Renal cortex interstitium (tissue), 11 donors: ENCODE measurements around the gene TSSK6. TPM values are rescaled to one million over a fixed set of nuclear protein-coding genes. Genes with fewer than 3 reads are reported as not detected.

Source experiments
- DNase-seq, 11 donors: peaks; one replicate each; pipeline ENCODE4 v3.0.0-alpha.2; 2013; ENCODE audit warnings: low read depth in 9 of 11, low spot score in 4 of 11; ENCODE audit errors: extremely low read depth in 1 of 11
- polyA plus RNA-seq, 3 donors: library from polyadenylated mRNA; unstranded; fragments of 120-200 nt; gene quantifications; one replicate each; pipeline ENCODE4 v1.2.1, GENCODE V29; 2013; ENCODE audit not compliant: insufficient read length in 3 of 3

Gene TSSK6
- polyA plus RNA-seq, 3 donors = 0.59 to 1.4 (median 1.3) TPM

DNA sequence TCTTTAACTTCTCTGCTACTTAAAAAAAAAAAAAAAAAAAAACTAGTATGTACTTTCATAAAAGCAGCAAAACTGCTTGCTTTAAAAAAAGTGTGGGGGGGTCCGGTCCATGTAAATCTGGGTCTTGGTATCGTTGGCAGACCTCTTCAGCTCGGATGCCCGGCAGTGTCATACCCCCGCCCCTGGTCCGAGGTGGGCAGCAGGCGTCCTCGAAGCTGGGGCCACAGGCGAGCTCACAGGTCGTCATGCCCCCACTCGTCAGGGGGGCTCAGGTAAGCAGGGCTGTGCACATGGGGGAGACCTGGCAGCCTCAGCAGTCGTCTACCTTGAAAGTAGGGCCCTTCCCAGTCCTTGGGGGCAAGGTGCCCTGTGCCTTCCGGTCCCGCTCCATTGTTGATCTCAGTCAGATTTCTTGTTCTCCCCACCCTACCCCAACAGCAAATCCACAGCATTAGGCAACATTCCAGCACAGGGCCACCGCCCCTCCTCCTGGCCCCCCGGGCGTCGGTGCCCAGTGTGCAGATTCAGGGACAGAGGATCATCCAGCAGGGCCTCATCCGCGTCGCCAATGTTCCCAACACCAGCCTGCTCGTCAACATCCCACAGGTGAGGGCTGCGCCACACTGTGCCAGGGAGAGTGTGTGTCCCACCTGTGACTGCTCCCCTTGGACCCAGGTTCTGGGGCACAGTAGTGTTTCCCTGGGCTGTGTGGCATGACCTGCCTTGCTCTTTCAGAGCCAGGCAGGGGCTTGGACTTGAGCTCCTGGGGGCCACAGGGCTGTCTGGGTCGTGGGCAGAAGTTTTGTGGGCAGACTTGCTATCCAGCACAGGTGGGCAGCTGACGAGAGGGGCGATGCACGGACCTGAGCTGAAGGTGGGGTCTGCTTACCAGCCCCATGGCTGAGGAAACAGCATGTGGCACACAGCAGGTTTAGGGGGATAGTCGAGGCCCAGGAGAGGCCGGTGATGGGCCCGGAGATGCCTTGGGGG is 19.4 kb downstream of the TSSK6 start:
- no peak for DNase-seq

DNA sequence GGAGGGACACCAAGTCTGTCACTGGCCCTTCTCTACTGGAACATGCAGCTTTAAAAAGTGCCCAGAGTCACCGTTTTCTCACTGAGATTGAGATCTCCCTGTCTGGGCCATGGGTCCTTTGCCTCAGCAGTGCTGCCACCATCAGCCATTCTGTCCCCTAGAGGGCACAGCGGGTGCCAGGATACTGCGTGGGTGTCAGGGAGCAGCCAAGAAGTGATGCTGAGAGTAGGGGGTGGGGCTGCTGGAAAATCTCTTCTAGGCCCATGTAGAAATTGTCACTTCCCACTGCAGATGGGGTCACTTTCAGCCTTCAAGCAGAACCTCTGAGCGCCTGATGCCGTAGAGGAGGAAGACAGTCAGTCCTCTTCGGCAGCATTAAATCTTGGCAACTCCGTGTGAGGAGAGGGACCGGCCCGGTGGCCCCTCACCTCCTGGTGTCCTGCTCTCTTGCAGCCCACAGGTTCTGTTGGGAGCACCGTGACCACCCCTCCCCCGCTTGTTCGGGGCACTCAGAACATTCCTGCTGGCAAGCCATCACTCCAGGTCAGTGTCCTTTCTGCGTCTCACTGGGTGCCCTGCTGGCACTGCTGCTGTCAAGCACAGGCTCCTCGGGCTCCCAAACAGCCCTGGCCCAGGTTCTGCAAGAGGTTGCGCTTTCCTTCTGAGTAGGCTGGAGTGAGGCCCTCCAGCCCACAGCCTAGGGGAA is 21.4 kb downstream of the TSSK6 start:
- DNase-seq = no peak

DNA sequence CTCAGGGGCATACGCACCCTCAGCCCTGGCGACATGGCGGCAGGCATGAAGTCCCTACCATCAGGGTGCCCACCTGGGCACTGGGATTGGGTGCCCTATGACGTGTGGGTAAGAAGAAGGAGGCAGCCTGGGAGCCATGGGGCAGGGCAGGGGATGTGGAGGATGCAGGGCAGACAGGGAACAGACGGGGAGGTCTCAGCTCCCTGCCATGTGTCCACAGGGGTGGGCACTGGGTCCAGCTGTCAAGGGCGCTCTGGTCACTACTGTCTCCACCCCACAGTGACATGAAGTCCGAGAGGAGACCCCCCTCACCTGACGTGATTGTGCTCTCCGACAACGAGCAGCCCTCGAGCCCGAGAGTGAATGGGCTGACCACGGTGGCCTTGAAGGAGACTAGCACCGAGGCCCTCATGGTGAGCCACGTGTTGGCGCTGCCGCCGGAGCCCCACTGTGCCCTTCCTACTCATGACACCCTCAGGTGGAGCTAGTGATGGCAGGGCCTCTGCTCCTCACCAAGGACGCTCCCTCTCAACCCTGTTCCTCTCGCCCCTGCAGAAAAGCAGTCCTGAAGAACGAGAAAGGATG is 23.2 kb downstream of the TSSK6 start:
- no peak for DNase-seq

DNA sequence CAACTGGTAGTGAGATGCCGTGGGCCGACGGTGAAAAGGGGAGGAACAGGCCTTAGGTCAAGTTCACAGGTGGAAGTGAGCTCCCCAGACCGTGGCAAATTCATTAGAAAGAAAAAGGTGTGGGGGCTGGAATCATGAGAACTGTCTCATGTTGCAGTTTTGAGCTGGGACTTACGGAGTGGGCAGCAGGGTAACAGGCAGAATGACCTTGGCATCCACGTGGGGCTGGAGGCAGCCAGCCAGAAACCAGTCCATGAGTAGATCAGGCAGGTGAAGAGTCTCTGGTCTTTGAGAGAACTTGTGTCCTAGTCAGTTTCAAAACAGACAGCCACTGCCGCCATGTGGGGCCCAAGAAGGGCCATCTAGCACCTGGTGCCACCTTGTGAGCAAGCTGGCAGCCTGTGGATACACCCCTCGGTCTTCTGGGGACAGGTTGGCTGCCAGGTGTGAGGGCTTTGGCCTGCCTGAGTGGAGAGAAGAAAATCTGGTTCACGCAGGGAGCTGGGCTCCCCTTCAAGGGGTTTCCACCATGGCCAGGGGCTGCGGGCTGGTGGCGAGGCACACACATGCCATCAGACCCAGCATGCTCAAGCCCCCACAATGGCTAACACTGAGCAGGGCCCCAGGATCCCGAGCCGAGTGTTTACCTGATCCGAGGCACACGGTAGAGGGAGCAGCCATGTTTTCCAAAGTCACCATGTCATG is 23.9 kb downstream of the TSSK6 start:
- DNase-seq = no peak

DNA sequence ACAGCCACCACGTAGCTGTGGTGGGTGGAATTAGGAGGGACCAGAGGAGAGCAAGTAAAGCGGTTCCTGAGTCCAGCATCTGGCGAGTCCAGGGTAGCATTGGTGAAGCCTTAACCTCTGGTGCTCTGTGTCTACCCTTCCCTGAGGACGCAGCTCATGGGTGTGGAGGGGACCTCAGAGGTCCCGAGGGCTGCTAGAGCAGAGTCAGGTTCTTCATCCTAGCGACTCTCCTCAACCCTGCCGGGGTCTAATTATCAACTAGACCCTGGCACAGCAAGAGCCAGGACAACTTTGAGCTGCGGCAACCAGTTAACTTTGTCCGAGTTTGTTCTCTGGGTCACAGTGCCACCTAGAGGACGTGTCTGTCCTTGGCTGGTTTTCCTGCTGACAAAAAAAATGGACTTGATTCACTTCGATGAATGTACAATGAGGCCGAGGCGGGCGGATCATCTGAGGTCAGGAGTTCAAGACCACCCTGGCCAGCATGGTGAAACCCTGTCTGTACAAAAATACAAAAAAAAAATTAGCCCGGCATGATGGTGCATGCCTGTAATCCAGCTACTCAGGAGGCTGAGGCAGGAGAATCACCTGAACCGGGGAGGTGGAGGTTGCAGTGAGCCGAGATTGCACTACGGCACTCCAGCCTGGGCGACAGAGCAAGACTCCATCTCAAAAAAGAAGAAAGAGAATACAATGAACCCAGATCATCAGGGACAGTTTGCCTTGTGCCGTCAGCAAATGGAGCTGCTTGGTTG is 25.0 kb downstream of the TSSK6 start:
- DNase-seq = peak; percentile 72 to 90 (median 81)

DNA sequence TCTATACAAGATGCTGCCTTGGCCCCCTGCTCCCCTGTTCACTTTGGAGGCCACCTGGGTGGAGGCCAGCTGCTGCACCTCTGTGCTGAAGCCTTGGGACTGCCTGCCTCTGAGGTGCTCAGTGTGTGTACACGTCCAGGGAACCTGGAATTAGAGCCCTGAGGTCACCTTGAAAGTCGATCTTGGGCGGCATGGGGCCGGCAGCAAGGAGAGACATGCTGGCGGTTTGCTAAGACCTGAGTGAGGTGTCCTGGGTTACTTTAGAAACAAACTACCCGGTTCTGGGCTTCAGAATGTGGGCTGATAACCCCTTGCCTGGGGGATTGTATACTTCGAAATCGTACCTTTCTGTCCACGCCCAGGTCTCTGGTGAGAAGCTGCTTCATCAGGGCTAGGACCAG is 25.5 kb downstream of the TSSK6 start:
- DNase-seq = no peak

DNA sequence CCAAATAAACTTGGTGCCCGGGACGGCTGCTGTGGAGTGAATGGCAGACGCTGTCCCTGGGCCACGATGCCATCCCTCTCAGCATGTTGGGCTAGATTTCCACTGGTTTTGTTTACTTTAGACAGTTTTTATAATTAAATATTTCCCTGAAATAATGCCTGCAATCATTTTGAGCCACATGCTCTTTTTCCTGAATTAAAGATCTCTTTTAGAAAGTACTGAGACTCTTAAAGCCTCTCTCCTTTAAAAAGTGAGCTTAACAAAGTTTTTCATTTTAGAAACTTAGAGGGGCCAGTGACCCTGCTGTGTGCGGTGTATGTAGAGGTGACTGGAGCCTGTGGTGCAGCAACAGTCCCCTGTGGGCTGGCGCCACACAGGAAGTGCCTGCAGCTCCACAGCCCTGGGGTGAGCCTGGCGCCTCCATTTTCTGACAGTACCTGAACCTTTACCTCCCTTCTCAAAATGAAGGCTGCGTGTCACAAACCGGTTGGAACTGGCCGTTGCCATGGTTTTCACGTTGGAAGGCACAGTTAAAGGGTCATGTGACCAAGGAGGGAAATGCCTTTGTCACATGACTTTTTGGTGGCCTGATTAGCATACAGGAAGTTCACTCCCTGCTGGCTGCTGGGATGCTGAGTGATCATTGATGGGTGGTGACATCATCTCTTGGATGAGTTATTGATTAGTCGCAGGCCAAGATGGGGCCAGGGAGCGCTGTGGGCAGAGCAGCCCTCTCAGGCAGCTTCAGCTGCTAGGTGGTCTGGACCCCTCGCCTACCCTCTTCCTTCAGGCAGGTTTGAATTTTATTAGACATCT is 26.3 kb downstream of the TSSK6 start:
- DNase-seq = peak; percentile 77 to 95 (median 87)

DNA sequence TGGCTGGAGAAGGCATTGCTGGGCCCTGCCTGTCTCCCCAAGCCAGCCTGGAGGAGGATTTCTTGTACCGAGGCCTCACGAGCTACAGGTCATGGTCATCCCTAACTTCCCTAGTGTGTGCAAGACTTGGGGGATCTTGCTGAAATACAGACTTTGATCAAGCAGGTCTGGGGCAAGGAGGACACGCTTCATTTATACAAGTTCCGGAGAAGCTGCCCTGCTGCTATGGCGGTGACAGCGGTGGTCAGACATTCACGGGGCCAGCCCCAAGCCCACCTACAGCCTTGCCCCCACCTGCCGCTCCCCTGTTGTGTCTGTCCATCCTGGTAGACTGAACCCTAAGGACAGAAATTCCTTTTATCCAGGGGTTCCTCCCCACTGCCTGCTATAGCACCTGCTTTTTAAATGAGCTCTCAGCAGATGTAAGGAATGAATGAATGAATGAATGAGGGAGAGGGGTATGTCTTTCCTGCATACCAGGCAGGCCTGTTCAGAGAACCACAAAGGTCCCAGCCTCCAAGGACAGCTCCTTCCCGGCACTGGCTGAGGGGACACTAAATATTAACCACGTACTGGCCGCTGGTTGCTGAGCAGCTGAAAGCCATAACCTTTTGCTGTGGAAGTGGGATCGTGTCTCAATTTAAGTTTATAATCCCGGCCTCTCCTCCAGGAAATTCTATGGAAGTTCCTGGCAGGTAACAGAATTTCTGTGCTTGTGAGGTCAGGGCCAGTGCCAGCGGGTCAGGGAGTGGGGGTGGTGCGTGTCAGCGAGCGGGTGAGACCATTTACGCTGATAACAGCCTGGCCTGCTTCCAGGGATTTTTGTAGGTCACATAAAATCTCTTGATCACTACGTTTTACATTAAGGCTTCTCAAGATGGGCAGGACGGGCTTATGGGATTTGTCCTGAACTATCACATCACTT is 27.1 kb downstream of the TSSK6 start:
- no peak for DNase-seq

DNA sequence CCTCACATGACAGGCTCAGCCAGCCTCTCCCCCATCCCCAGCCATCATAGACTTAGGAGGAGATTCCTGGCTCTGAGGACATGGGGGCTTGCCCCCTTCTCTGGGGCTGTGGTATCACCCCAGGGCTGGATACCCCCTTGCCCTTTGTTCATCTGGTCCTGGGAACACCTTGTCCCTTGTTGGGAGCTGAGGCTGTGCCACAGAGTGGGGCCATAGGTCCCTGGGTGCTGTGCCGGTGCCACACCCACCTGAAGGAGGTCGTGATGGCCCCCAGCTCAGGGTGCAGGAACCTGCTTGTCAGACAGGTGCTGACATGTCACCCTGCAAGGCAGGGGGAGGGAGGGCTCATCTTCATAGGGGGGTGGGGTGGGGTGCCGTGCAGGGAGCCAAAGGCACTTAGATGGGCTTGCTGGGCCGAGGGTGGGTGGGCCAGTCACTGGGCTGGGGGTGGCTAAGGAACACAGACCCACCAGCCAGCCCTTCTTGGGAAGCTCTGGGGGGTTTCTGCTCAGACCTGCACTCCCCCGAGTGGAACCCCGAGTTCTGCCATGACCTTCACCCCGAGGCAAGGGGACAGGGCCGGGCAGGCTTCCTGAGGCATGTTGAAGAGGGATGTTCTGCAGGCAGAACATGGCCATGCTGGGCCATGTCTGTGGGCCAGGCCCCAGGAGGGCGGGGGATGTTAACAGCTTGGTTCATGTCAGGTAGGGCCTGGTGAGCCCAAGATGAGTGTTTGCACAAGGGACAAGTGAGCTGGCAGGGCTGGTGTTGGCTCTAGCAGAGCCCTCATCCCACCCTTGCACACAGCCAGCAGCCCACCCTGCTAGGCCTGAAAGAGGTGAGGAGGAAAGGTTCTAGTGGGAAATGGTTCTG is 28.0 kb downstream of the TSSK6 start:
- DNase-seq = no peak

DNA sequence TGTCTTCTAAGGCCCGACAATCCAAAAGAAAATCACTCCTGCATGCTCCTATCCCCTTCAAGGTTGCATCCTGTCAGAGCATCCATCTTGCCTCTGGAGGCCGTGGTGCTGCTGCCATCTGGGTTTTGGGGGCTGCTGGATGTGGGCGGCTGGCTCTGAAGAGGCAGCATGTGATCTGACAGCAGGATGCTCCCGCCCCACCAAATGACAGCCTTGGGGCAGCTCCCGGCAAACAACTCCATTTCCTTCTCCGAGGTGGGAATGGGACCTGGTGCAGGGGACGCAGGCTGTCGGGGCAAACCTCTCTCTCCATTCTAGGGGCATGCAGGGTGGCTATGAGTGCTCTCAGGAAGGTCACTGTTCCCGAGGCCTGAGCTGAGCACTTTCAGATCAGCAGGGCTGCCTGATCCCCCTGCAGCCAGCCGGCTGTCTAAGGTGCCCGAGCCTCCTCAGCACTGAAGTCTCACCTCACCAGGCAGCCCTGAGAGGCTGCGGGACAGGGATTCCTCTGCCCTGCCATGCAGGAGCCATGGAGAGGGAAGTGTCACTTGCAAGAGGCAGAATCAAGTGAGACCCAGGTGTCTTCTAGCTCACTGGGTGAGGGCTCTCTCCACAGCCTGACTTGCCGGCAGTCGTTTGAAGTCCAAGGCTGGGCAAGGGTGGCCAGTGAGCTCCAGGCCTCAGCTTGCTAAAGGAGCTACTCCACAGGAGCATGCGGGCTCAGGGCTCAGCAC is 28.8 kb downstream of the TSSK6 start:
- no peak for DNase-seq

DNA sequence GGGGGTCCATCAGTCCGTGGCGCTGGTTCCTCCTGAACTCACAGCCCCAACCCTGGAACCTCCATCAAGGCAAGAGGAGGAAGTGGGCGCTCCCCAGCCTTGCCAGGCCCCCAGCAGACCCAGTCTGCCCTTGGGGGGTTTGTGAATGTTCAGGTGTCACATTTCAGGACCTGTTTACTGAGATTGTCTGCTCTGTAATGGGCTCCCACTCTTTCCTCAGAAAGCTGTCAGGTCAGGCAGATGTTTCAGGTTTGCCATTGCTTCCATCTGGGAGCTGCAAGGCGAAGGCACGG is 29.4 kb downstream of the TSSK6 start:
- no peak for DNase-seq

DNA sequence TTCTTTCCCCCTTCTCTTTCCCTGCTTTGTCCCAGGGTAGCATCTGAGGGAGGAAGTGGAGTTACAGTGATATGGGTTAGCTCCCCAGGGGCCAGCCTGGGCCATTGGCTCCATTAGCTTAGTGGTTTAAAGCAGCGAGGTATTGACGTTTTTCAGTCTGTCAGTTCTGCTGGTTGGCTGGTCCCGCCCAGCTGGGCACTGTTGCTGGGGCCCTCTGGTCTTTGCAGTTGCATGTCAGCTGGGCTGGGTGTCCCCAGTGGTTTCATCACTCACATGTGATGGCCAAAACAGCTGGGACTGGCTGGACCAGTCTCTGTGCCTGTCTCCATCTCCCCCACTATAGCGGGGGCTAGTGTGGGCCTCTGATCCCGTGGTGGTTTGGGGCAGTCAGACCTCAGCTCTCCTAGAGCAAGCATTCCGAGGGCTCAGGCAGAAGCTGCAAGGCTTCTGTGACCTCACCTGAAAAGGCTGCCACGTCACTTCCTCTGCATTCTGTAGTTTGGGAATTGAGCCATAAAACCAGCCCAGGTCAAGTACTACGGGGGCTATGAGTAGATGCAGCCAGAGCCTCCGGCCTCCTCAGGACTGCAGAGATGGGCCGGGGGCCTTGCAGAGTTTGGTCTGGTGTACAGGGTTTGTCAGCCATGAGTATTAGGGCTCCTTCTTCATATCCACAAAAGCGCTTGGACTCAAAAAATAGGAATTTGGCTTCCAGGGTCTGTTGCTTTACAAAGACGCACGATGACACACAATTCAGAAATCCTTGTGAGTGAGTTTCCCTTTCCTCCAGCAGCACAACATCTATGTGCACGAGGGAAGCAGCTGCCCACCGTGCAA is 30.0 kb downstream of the TSSK6 start:
- no peak for DNase-seq

DNA sequence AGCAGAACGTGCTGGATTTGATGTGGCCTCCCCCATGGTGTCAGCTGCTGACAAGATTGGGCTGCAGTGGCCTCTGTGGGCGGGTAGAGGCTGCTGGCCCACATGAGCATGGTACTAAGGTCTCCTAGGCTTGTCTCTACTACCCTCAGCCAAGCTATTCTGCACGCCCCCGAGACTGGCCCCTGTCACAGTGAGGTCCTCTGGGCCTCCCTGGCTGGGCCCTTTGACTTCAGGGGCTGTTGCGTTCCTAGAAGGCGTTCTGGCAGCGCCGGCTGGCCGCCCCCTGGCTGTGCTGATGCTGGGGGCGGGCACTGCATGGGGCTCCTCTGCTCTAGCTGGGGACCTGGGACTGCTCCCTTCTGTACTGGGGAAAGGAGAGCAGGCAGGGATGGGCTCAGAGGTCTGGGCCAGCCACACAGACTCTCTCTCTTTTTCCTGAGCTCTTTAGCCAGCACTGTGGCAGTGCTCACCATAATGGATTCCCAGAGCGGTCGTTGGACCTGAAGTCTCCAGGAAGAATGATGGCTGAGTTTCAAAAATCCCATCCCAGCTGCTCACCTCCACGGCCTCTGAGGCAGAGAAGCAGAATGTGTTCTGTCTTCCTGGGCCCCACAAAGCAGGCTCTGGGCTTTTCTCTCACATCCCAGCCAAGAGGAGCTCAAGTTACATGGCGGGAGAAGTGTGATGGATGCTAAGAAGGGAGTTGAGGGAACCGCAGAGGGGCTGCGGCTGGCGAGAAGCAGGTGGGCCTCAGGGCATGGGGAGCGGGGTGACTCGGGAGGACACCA is 32.3 kb downstream of the TSSK6 start:
- DNase-seq = no peak

DNA sequence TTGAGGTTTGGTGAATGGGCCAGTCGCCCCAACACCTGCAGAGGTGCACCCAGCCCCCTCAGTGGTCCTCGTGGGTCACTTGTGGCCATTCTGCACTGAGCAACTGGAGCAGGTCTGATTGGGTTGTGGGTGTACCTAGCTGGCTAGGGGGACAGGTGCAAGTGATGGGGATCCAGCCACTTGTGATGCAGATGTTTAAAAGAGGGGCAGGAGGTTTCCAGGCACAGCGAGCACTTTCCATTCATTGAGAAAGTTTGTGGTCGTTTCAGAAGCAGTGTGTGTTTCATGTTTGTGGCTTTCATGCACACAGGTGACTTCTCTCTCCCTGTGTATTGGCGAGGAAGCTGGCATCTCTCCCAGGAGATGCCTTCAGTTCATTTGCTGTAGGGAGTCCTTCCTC is 34.7 kb downstream of the TSSK6 start:
- no peak for DNase-seq
